D721Med (cell line): ENCODE data around the gene SAMD7.
A peak's percentile ranks its signal among the peaks of the same experiment; 100 is the strongest.

ENCODE experiments used
- DNase-seq: peaks from one replicate; pipeline ENCODE4 v3.0.0; 2011; ENCODE audit warnings: low spot score; ENCODE audit not compliant: insufficient read length
- FAIRE-seq: peaks from 2 replicates; lab custom pipeline; 2011; peaks lifted over from hg19 to GRCh38; lab: Jason Lieb, UNC
- CTCF ChIP-seq: IDR thresholded peaks from 2 replicates; pipeline ENCODE4 v1.5.1; 2012; ENCODE audit warnings: mild to moderate bottlenecking, control low read depth; ENCODE audit not compliant: insufficient read depth; ENCODE audit errors: missing control alignments

SAMD7 gene

GRCh38 chr3:169911272-169911671 is at the start of gene SAMD7:
TSS of gene SAMD7 (plus strand) at chr3:169911572. CDS start at chr3:169919499, 7,927 bp downstream.
- TF ChIP-seq CTCF: no peak
- peak; percentile 94 for FAIRE-seq
- peak; percentile 43 for DNase-seq

GRCh38 chr3:169861871-169862270 is 49.5 kb upstream of the SAMD7 start:
- FAIRE-seq: no peak
- no peak for TF ChIP-seq CTCF
- no peak for DNase-seq

- no peak for FAIRE-seq
Observed at GRCh38 chr3:169863458-169863899, 47.9 kb upstream of the SAMD7 start.

GRCh38 chr3:169864270-169864669 is 47.1 kb upstream of the SAMD7 start:
- DNase-seq (no peak), FAIRE-seq (no peak)
- TF ChIP-seq CTCF: no peak

More at GRCh38 chr3:169863458-169863899, 47.9 kb upstream of the SAMD7 start:
- DNase-seq: no peak
- peak; percentile 97 for TF ChIP-seq CTCF

GRCh38 chr3:169865176-169865767 is 46.1 kb upstream of the SAMD7 start:
- DNase-seq (no peak), FAIRE-seq (no peak)
- TF ChIP-seq CTCF: no peak

- DNase-seq: no peak
- TF ChIP-seq CTCF: no peak
- no peak for FAIRE-seq
Observed at GRCh38 chr3:169867584-169868210, 43.7 kb upstream of the SAMD7 start.

GRCh38 chr3:169868369-169868768 is 43.0 kb upstream of the SAMD7 start:
- no peak for TF ChIP-seq CTCF
- DNase-seq (no peak), FAIRE-seq (no peak)
